ENCODE measurements around the gene KCNMA1. TPM values are rescaled to one million over a fixed set of nuclear protein-coding genes. Genes with fewer than 3 reads are reported as not detected.

Gene KCNMA1
- total and polyA plus RNA-seq, 2 donors from 2014 or later: 4.2 to 8.9 TPM

- intact Hi-C loops (cut with DNase I): no loop called here
- H3K4me3 ChIP-seq (ENCODE audit: low read length in 3 of 3): no peak overlapping the region
- H3K27me3 ChIP-seq (ENCODE audit: control insufficient read depth, insufficient read depth, low read length): no peaks in the 10 kb centered on the region
- no peaks in the 10 kb centered on the region for H3K4me1 ChIP-seq (ENCODE audit: control insufficient read depth in 2 of 3, insufficient read depth in 2 of 3, low read depth in 1 of 3, low read length in 3 of 3)
- TF ChIP-seq CTCF (IDR thresholded peaks at IDR 0.05; ENCODE audit: borderline replicate concordance, extremely low read depth, insufficient read depth): no peak
- no peak overlapping the region for H3K27ac ChIP-seq (ENCODE audit: low read depth in 2 of 2, low read length in 2 of 2)
- DNase-seq: no peak
- H3K9me3 ChIP-seq (ENCODE audit: control insufficient read depth in 2 of 3, insufficient read depth in 1 of 3, low read length in 3 of 3): no peaks in the 10 kb centered on the region
- no peaks in the 10 kb centered on the region for H3K36me3 ChIP-seq (ENCODE audit: control insufficient read depth in 2 of 3, insufficient read depth in 3 of 3, low read length in 3 of 3)
- no peak for FAIRE-seq
- no peak overlapping the region for H3K9ac ChIP-seq (ENCODE audit: low read length in 3 of 3)
These were observed 216.0 kb downstream of the KCNMA1 start for GRCh38 chr10:77421591-77421990.

GRCh38 chr10:77420947-77421523, 216.6 kb downstream of the KCNMA1 start:
- intact Hi-C loops (cut with DNase I): no loop called here
- no peak overlapping the region for H3K27ac ChIP-seq (ENCODE audit: low read depth in 2 of 2, low read length in 2 of 2)
- no peaks in the 10 kb centered on the region for H3K9me3 ChIP-seq (ENCODE audit: control insufficient read depth in 2 of 3, insufficient read depth in 1 of 3, low read length in 3 of 3)
- TF ChIP-seq CTCF (IDR thresholded peaks at IDR 0.05; ENCODE audit: borderline replicate concordance, extremely low read depth, insufficient read depth): no peak
- H3K4me3 ChIP-seq (ENCODE audit: low read length in 3 of 3): no peak overlapping the region
- FAIRE-seq (no peak), DNase-seq (no peak)
- no peaks in the 10 kb centered on the region for H3K4me1 ChIP-seq (ENCODE audit: control insufficient read depth in 2 of 3, insufficient read depth in 2 of 3, low read depth in 1 of 3, low read length in 3 of 3)
- H3K9ac ChIP-seq (ENCODE audit: low read length in 3 of 3): no peak overlapping the region
- no peaks in the 10 kb centered on the region for H3K27me3 ChIP-seq (ENCODE audit: control insufficient read depth, insufficient read depth, low read length)
- H3K36me3 ChIP-seq (ENCODE audit: control insufficient read depth in 2 of 3, insufficient read depth in 3 of 3, low read length in 3 of 3): no peaks in the 10 kb centered on the region

- H3K4me3 ChIP-seq (ENCODE audit: low read length in 3 of 3): no peak overlapping the region
- intact Hi-C loops (cut with DNase I): no loop called here
- no peaks in the 10 kb centered on the region for H3K27me3 ChIP-seq (ENCODE audit: control insufficient read depth, insufficient read depth, low read length)
- TF ChIP-seq CTCF (IDR thresholded peaks at IDR 0.05; ENCODE audit: borderline replicate concordance, extremely low read depth, insufficient read depth): no peak
- DNase-seq (no peak), FAIRE-seq (no peak)
- no peaks in the 10 kb centered on the region for H3K36me3 ChIP-seq (ENCODE audit: control insufficient read depth in 2 of 3, insufficient read depth in 3 of 3, low read length in 3 of 3)
- no peak overlapping the region for H3K9ac ChIP-seq (ENCODE audit: low read length in 3 of 3)
- H3K9me3 ChIP-seq (ENCODE audit: control insufficient read depth in 2 of 3, insufficient read depth in 1 of 3, low read length in 3 of 3): no peaks in the 10 kb centered on the region
- no peak overlapping the region for H3K27ac ChIP-seq (ENCODE audit: low read depth in 2 of 2, low read length in 2 of 2)
- no peaks in the 10 kb centered on the region for H3K4me1 ChIP-seq (ENCODE audit: control insufficient read depth in 2 of 3, insufficient read depth in 2 of 3, low read depth in 1 of 3, low read length in 3 of 3)
These were observed 217.6 kb downstream of the KCNMA1 start for GRCh38 chr10:77419979-77420378.

- no peak for DNase-seq
- Histone ChIP-seq H3K4me1 (ENCODE audit: control insufficient read depth in 2 of 3, insufficient read depth in 2 of 3, low read depth in 1 of 3, low read length in 3 of 3) (no peaks in the 10 kb centered on the region), H3K4me3 (ENCODE audit: low read length in 3 of 3) (no peak overlapping the region), H3K27ac (ENCODE audit: low read depth in 2 of 2, low read length in 2 of 2) (no peak overlapping the region), H3K27me3 (ENCODE audit: control insufficient read depth, insufficient read depth, low read length) (no peaks in the 10 kb centered on the region), H3K36me3 (ENCODE audit: control insufficient read depth in 2 of 3, insufficient read depth in 3 of 3, low read length in 3 of 3) (no peaks in the 10 kb centered on the region), H3K9me3 (ENCODE audit: control insufficient read depth in 2 of 3, insufficient read depth in 1 of 3, low read length in 3 of 3) (no peaks in the 10 kb centered on the region), H3K9ac (ENCODE audit: low read length in 3 of 3) (no peak overlapping the region)
- TF ChIP-seq CTCF (IDR thresholded peaks at IDR 0.05; ENCODE audit: borderline replicate concordance, extremely low read depth, insufficient read depth): no peak
- FAIRE-seq: no peak
- intact Hi-C loops (cut with DNase I): no loop called here
These were observed 218.6 kb downstream of the KCNMA1 start for GRCh38 chr10:77419056-77419455.

Measured in kidney (tissue), 14 donors.